AG04450 (cell line): ENCODE measurements around the gene SIT1. TPM values are rescaled to one million over a fixed set of nuclear protein-coding genes. Genes with fewer than 3 reads are reported as not detected.

Experiments
- CTCF ChIA-PET: fragments of 300-600, 350-600 bp; formaldehyde crosslinking; extraction: SDS; loops from one replicate; lab custom pipeline; 2022; ENCODE audit warnings: antibody characterized with exemption, inconsistent platforms; lab: Charles Lee
- POLR2A ChIA-PET: fragments of 350-600 bp; formaldehyde crosslinking; extraction: SDS; loops from one replicate; lab custom pipeline; 2021; ENCODE audit warnings: antibody characterized with exemption, inconsistent platforms; lab: Yijun Ruan, JAX
- DNase-seq: peaks from one replicate; pipeline ENCODE4 v3.0.0-alpha.2; 2011; ENCODE audit warnings: low read depth, low spot score
- H3K27ac ChIP-seq: one replicate; pipeline ENCODE4 v1.5.1; 2012; ENCODE audit warnings: low read depth, low read length, control low read depth
- H3K27me3 ChIP-seq: one replicate; pipeline ENCODE4 v1.6.0; 2012; ENCODE audit warnings: low read length; ENCODE audit not compliant: control insufficient read depth, insufficient read depth
- H3K4me3 ChIP-seq: 2 replicates; pipeline ENCODE4 v1.5.1; 2011; ENCODE audit warnings: mild to moderate bottlenecking, low read depth, low read length, control low read depth
- H3K9me3 ChIP-seq: 2 replicates; pipeline ENCODE4 v1.5.1; 2012; ENCODE audit warnings: low read length; ENCODE audit not compliant: control insufficient read depth, insufficient read depth
- polyA plus RNA-seq: library from polyadenylated mRNA; depleted of rRNA; stranded (reverse); fragments of >200 nt; gene quantifications from 2 replicates; pipeline ENCODE4 v1.2.3, GENCODE V29; 2011
- TF ChIP-seq, protein P1 (sequence below): IDR thresholded peaks from 2 replicates; pipeline ENCODE4 v1.5.1; 2011; ENCODE audit warnings: low read depth, low read length, control low read depth, inconsistent platforms

SIT1 gene
- polyA plus RNA-seq, 1 experiment: not detected

DNA sequence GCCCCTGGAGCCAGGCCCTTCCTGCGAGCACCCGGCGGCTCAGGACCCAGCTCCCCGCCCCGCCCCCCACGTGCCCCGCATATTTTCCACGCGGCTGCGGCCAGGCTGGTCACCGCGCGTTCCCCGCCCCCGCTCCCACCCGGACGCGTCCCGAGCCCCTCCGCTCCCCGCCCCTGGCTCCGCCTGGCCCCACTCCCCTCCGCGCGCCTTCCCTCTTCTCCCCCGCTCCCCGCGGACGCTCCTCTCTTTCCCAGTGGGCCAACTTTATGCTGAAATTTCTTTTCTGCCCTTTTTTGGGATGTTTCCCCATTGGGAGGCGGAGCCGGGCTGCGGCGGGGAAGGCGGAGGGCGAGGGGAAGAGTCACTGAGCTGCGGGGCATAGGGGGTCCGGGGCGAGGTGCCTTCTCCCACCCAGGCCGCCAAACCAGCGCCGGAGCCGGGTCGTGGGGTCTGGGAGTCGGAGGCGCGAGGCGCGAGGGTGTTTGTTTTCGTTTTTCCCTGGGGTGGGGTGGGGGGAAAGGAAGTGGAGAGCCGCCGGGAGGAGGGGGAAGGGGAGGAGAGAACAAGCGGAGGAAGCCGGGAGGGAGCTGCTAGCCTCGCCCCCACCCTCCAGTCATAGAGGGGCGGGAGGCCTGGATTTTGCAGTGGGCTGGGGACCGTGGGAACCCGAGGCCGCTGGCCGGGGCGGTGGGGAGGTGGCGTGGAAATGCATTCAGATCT is 40.0 kb upstream of the SIT1 start:
- DNase-seq: no peak
- Histone ChIP-seq H3K4me3 (peak overlapping the region; percentile 98), H3K9me3 (no peaks in the 10 kb centered on the region; the same call in 1 of the 2 replicates), H3K27ac (peak overlapping the region; percentile 97), H3K27me3 (no peaks in the 10 kb centered on the region)
- TF ChIP-seq, protein P1, sequence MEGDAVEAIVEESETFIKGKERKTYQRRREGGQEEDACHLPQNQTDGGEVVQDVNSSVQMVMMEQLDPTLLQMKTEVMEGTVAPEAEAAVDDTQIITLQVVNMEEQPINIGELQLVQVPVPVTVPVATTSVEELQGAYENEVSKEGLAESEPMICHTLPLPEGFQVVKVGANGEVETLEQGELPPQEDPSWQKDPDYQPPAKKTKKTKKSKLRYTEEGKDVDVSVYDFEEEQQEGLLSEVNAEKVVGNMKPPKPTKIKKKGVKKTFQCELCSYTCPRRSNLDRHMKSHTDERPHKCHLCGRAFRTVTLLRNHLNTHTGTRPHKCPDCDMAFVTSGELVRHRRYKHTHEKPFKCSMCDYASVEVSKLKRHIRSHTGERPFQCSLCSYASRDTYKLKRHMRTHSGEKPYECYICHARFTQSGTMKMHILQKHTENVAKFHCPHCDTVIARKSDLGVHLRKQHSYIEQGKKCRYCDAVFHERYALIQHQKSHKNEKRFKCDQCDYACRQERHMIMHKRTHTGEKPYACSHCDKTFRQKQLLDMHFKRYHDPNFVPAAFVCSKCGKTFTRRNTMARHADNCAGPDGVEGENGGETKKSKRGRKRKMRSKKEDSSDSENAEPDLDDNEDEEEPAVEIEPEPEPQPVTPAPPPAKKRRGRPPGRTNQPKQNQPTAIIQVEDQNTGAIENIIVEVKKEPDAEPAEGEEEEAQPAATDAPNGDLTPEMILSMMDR: no peak
- ChIA-PET CTCF (interaction anchor here (0.6 to 2.8 kb wide), 3 partner anchors 26 to 37 kb away, joined by 3 to 10 read pairs (median 4); partner anchors contain the start of gene ARHGEF39), POLR2A (interaction anchor here (0.7 to 9.1 kb wide), 19 partner anchors 10 to 500 kb away, joined by 3 to 101 read pairs (median 6); partner anchors contain the start of genes CA9, CCDC107, CREB3 and GBA2)

GRCh38 chr9:35690294-35690613 is 39.5 kb upstream of the SIT1 start:
- no peak for DNase-seq
- Histone ChIP-seq H3K9me3 (no peaks in the 10 kb centered on the region; the same call in 1 of the 2 replicates), H3K4me3 (peak overlapping the region; percentile 98), H3K27me3 (no peaks in the 10 kb centered on the region), H3K27ac (peak overlapping the region; percentile 92)
- POLR2A ChIA-PET: interaction anchor here (0.8 to 9.1 kb wide), 17 partner anchors 10 to 500 kb away, joined by 3 to 101 read pairs (median 7); partner anchors contain the start of genes CA9, CCDC107, CREB3 and GBA2
- CTCF ChIA-PET: interaction anchor here (1.1 to 2.8 kb wide), 2 partner anchors 26 to 29 kb away, joined by 3 to 10 read pairs; partner anchors contain the start of gene ARHGEF39
- TF ChIP-seq, protein P1: no peak

DNA sequence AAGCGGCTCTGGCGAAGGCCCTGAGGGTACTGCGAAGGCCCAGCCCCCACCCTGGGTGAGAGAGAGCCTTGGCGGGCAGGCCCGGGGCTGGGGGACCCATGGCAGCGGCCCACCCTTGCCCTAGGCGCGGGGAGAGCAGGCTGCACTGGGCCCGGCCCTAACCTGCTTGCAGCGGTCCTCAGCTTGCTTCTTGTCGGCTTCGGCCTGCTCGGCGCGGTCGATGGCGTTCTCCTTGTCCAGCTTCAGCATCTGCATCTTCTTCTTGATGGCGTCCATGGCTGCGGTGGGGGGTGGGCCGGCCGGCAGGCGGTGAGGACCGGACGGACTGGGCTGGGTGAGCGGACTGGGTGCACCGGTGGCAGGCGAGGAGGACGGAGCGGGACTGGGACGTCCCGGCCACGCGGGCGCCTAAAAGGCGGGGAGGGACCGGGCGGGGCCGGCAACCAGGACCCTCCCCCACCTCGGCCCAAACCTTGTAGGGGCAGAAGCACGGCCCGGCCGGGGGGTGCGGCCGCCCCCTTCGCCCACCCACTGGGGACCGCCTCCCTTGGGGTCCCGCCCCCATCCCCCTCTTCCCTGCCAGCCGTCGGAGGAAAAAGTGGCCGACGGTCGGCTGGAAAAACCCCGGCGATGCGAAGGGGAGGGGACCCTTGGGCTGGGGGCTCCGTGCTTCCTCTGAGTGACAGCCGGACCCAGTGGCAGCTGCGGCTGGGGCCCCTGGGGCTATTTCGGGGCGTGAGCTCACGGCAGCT is 39.0 kb upstream of the SIT1 start, which contains the start of gene TPM2:
TPM2 (minus strand) TSS at position 384 of the 752 bp plus-strand sequence; CDS start at position 276, 108 bp downstream.
- TF ChIP-seq, protein P1: no peak
- Histone ChIP-seq H3K27me3 (no peaks in the 10 kb centered on the region), H3K9me3 (no peaks in the 10 kb centered on the region; the same call in 1 of the 2 replicates), H3K4me3 (peak within 1 kb of the TSS; percentile 98), H3K27ac (peak within 1 kb of the TSS; percentile 97)
- CTCF ChIA-PET: interaction anchor here (2.1 kb wide), 1 partner anchor 29 kb away, joined by 7 read pairs; no protein-coding TSS in a partner anchor
- peak; percentile 84 for DNase-seq
- POLR2A ChIA-PET: interaction anchor here (0.6 to 9.1 kb wide), 19 partner anchors 9 to 338 kb away, joined by 3 to 101 read pairs (median 7); partner anchors contain the start of genes CA9, CCDC107, CREB3 and GBA2

GRCh38 chr9:35688558-35689541 is 38.1 kb upstream of the SIT1 start:
- Histone ChIP-seq H3K27ac (peak overlapping the region; percentile 92), H3K9me3 (no peaks in the 10 kb centered on the region; the same call in 1 of the 2 replicates), H3K4me3 (peak overlapping the region; percentile 98), H3K27me3 (no peaks in the 10 kb centered on the region)
- ChIA-PET CTCF (interaction anchor here (2.1 to 6.4 kb wide), 2 partner anchors 8 to 28 kb away, joined by 7 to 43 read pairs; no protein-coding TSS in a partner anchor), POLR2A (interaction anchor here (0.6 to 9.1 kb wide), 17 partner anchors 7 to 339 kb away, joined by 3 to 101 read pairs (median 8); partner anchors contain the start of genes ARHGEF39, CCDC107, CREB3 and RMRP)
- TF ChIP-seq, protein P1: no peak
- no peak for DNase-seq
